GM21390 (cell line): ENCODE measurements around the gene TMTC1.
A peak's percentile ranks its signal among the peaks of the same experiment; 100 is the strongest.

ENCODE experiments used
- ATAC-seq: cut with Tn5 transposase; IDR thresholded peaks from one replicate; pipeline ENCODE4 v1.9.1; 2021; ENCODE audit not compliant: unreplicated experiment

TMTC1 gene

DNA sequence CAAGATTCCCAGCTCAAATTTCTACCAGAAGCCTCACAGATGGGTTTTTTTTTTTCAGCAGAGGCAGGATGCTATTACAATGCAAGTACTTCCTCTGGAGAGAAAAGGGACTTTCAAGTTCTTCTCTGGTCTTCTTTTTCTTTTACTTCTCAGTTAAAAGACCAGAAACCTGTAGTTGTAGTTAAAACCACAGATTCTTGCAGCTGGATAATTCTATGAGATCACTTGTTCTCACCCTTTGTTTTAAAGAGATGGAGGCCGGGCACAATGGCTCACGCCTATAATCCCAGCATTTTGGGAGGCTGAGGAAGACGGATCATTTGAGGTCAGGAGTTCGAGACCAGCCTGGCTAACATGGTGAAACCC, 238.7 kb downstream of the TMTC1 start:
- peak; percentile 89 for ATAC-seq

DNA sequence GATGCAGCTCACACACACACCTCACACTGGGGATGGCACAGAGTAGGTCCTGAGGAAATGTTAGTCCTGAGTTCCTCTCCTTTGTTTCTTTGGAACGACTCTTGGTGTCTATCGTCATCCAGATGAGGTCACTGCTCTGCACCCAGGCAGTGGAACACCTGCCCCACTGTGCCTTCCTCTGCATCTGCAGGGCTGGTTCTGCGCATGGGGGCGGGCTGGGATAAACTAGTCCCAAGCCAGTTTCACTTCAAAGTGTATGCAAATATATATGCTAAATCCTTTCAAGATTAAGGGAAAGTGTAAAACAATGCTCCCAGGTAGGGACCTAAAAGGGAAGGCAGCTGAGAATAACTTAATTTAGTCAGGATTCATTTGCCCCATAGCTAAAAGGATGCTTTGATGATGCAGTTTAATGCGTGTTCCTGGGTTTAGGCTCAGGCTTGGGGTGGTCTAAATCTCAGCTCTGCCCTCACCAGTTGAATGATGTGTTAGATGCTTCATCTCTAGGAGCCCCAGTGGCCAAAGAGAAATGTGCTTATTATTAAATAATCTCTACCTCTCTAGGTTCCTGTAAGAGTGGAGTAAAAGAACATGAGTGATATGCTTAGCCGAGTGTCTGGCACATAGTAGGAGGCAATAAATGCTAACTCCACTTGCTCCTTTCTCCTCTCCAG, 239.2 kb downstream of the TMTC1 start:
- peak; percentile 21 for ATAC-seq

DNA sequence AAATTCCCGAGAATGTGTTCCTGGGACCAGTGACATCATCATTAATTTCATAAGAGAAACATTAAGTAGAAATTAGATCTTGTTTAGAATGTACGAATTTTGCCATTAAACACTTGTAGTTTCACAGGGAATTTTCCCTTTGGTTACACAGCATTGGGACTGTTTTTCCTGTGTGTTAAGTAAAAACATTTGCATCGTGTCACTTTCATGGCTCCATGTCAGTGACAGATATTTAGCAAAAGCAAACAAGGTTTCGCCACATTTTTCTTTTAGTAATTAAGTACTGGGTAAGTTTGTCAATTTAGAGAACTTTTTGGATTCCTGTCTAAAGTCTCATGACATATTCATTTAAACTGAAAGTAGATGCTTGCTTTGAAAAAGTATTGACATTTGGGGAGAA, 240.7 kb downstream of the TMTC1 start:
- ATAC-seq = no peak

DNA sequence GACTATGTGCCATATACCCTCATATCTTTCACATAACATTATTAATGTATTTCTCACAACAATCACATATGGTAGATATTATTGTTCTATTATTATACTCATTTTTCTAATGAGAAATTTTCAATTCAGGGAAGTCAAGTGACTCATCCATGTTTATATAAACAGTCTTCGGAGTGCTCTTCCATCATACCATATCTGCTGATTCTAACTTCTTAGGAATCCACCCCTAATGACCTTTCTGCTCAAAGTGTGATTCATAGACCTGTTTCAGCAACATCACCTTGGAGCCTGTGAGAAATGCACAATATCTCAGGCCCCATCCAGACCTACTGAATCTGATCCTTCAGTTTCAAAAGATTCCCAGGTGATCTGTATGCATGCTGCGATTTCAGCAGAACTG, 246.4 kb downstream of the TMTC1 start:
- no peak for ATAC-seq

DNA sequence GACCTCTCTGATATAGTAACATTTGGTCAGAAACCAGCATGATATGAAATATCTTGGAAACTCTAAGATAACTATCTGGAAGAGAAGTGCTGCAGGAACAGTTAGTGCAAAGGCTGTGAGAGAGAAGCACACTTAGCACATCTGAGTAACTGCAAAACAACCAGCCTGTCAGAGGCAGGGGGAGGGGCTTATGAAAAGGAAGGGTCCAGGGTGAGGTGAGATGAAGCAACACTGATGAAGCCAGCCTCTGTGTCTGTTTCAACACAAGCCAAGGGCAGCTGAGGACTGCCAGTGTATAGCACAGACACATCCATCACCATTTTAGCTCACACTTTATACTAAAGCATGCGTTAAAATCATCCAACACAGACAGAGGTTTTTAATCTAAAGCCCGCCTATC, 248.8 kb downstream of the TMTC1 start:
- no peak for ATAC-seq

DNA sequence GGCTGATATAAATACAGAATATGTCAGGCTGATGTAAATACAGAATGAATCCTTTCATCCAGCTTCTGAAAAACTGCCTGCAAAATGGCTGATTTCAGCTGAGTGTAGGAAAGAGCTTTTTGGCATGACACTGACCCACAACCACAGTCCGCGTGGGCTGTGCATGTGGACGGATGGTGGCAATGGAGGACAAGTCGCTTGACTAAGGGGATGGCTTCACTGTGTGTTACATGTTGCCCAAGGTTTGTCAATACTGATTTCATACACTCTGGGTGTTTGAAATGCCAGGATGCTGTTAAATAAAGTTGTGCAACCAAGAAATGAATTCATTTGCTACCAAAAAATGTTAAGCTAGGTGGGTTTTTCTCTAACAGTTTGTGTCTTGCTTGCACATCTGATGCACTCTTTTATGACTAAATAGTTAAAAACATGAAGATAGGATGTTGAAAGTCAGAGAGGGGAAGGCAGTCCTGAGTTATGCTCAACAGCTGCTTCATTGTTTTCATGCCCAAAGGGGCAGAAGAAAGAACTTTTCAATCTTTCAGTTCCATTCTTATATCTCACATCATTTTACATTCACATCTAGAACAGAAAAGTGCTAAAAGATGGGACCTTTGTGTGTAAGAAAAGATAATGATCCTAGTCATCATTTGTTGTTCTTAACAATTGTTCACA, 249.8 kb downstream of the TMTC1 start:
- no peak for ATAC-seq

DNA sequence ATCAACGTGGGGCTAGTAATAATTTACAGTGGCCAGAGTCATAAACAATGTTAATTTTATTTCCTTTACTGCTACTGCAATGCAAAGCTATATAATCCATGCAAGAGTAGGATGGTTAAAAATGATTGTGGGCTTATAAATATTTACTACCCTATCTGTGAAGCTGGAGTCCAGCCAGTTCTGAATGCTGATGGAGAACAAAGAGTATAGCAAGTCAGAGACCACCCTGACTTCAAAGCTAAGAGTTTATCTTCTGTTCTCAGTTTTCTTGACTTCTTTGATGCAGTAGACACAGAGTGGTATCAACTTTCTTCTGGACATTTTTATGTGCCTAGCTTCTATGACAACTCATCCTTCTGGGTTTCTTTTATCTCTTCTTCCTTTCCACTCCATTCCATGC, 252.3 kb downstream of the TMTC1 start:
- ATAC-seq = no peak

DNA sequence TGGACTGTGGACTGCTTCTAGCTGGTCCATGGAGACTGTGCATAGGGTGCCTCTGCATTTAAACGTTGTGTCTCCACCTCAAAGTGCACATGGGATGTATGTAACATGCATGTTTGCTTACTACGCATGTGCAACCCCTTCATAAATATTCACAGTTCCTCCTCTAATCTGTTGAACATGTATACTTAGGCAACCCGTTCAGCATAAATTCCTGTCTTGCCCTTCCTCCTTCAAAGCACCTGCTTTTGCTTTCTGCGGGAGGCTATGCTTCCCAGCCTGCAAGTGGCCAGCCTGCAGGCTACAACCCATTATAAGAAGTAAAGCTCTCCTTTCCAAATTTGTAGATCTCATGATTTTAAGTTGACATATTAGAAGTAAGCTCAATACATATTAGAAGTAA, 253.3 kb downstream of the TMTC1 start:
- no peak for ATAC-seq

DNA sequence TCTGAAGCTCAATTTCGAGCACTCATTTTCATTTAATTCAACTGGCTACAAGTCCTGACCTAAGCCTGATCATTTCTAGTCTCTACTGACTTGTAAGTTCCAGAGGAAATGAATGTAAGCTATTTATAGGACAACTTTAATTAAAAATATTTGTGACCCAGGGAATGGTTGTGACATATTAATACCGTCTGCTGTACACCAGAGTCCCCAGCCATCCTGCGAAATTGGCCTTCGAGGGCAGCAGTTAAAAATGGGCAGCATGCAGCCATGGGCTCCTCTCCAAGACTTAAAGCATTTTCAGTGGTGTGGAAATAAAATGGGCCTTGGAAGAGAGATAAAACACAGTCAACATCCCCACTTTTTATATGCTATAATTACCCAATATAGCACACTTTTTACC, 255.6 kb downstream of the TMTC1 start:
- no peak for ATAC-seq

DNA sequence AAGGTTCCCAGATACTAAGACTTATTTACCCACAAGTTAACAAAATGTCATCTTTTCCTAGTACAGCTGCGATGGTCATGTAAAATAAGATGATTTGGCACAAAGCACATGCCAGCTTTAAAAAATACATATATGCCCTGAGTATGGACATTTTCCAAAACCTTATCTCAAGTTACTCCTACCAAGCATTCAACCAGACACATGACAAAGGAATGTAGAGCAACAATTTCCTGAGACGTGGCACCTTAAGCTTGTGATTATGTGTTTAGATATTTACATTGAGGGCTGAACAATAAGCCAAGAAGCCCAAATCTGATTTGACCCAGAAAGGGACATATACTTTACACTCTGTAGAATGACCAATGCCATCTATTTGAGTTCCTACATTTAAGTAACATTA, 261.8 kb downstream of the TMTC1 start:
- no peak for ATAC-seq

DNA sequence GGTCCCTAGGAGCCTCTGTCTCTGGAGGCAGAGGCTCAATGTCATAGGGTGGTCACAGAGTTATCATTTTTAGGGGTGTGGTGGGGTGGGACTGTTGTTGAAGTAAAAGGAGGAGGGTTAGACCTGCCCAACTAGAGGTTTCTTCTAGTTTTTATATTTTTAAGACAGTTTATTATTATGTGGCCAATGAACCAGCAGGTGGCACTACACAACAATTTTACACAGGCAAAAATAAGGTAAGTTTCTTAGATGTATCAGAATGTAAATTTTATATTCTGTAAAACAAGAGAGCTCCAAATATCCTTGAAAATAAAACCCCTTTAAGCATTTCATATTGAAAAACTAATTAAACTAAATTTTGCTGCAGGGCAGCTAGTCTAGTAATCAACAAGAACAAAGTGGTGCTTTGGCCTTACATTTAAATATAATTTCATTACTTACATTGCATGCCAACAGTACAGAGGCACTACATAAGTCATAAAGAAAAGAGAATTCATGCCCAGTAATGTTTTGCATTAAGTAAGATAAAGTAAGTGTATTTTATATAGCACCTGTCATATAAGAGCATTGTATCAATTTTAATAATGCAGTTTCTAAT, 264.1 kb downstream of the TMTC1 start:
- peak; percentile 54 for ATAC-seq

DNA sequence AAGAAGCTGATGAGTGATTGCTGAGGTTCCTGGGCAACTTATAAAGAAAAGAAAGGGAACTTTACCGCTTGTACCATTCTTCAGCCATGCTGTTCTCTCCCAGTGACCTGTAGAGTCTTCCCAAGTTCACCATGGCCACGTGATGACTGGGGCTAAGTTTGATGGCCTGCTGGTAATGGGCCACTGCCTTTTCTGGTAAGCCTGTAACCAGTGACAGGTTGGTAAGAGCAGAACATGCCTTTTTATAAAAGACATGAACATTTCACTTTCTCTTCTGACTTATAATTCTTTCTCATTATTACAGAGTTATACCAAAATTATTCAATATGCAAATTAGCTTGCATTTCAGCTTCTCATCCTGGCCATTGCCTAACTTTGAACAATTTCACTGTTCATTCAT, 265.3 kb downstream of the TMTC1 start:
- no peak for ATAC-seq

DNA sequence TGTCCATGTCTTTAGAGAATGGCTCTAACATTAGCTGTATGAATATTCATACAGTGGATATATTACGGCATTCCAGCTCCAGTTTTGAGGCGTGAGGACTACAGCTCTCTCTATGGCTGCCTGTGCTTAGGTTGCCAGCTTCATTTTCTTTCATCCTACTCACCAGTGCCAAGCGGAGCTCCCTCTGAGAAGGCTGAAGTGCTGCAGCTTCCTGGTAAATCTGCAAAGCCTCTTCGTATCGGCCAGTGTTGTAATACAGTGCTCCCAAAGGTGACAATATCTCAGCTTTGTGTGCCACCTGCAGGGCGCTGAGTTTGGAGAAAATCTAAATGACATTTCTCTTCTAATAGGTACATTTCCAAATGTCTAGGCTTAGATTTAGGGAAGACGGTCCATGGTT, 266.5 kb downstream of the TMTC1 start:
- ATAC-seq = no peak

DNA sequence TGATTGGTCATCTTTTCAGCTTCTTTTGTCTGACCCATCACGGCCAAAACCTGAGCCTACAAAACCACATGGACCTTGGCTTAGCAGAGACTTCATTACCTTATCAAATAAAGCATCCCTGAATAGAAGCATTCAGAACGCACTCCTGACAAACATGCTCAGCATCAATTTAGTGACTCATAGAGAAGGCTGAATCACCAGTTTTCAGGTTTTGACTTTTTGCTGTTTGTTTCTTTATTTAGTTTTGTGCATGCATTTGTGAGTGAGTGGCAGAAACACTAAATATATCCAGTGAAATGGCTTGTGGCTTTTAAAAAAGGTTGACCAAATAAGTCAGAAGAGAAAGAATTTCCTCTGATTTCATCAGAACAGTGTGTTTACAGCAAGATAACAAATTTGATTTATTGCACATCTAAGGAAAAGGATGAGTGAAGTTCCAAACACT, 267.3 kb downstream of the TMTC1 start:
- no peak for ATAC-seq

DNA sequence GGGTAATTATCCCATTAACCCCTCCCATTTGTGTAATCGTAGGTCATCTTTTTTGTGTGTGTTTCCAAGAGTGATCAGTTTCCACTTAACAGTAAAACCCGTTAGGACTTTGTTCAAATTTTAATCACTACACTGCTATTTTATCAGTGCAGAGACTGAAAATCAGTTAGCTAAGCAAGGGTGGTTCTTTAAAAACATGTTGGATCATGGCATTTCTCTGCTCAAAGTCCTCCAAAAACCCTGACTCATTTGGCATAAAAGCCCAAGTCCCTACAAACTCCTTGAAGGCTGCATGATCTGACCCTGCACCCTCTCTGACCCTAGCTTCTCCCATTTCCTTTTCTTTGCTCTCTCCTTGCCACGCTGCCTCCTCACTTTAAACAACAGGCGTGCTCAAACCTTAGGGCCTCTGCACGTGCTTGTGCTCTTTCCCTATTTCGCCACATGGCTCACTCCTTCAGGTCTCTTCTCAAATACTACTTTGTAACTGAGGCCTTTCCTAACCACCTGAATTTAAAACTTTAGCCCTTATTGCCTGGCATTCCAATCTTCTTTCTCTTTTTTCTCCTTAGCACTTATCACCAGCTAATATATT, 273.1 kb downstream of the TMTC1 start:
- ATAC-seq = no peak

DNA sequence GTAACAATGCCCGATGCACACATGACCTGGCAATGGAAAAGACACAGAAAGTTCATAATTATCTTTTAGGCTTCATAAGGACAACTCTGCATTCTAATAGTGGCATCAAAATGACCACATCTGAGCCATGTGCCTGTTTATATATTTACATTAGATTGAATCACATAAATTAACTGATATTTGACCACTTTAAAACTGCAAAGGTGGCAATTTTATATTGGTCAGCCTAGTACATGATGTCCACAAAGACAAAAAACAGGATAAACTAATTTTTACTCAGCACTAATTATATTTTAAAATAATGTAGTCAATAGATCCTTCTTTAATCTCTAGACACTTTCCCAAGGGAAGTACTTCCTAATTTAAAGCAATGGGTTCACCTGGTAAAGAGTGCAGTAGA, 274.2 kb downstream of the TMTC1 start:
- no peak for ATAC-seq

DNA sequence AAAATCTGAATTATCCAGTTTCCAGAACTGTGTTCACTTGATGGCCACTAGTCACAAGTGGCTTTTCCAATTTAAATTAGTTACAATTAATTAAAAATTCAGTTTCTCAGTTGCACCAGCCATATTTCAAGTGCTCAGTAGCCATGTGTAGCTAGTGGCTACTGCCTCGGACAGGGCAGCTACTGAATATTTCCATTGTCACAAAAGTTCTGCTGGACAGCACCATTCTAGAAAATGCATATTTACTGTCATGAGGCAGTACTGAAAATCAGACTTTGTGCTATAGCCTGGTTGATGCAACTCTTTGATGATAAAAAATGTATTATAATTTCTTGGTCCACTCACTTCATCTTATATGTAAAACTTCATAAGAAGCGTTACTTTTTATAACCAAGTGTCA, 274.8 kb downstream of the TMTC1 start:
- ATAC-seq = no peak

DNA sequence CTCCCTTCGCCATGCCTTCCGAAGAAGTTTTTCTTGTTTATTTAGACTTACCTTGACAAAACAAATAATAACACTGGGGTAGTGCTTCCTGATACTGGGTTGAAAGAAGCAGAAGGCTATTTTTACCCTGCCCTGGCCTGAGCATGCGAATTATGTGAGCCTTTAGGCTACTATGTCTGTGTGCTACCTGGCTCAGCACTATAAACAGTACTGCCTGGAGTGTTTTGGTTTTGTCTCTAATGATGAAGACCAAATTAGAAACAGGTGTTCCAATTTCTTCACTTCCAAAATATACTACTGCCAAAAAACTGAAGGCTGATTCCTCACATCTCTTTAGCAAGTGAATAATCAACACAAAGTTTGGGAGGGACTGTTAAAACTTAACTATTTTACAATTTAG, 278.6 kb downstream of the TMTC1 start:
- ATAC-seq = peak; percentile 98

DNA sequence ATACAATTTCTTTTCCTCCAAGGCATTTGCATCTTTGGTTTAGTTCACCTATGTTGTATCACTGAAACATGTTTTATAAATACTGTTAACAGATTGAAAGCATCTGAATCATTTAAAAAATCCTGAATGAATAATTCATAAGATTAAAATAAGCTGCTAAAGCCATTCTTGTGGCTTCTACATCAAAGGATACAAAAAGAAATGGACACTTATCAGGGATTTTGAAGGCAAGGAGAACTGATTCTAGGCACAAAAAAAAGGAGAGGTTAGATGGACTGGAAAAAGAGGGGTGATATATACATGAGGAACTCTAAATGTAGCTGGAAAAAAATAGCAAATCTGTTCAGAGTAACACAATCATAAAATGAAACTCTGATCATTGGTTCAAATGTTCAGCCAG, 280.5 kb downstream of the TMTC1 start:
- no peak for ATAC-seq

DNA sequence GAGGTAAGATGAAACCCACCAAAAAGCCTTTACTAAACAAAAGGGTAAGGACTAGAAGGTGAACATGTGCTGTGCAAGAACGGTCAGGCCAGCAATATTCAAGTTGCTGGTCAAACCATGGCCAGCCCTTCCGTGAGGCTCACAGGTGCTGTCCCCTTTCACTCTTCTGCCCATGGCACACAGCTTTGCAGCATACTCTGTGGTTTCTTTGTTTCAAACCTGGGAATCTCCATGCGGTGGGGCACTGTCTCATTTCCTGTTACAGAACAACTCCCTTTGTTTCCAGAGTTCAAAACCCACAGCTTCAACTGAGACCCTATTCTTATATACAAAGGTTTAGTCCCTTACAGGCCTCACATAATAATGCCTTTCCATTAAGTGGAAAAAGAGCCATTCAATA, 284.5 kb downstream of the TMTC1 start:
- ATAC-seq = no peak

DNA sequence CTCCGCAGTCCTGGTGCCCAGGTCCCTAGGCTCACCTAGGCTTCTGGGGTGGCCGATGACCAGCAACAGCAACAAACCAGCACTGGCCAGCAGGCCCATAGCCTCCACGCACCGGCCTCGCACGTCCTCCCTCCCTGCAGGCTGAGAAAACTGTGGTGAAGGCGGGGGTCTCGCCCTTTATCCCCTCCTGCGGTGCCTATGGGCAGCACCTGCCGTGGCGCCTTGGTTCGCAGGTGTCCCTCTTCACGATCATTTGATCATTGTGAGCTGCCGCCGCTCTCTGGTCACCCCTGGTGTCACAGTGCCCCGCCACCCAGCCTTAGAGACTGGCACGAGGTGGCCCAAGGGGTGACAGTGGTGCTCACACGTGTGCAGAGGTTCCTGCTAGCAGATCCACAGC, 286.2 kb downstream of the TMTC1 start, which contains the start of gene OVCH1:
OVCH1 (minus strand) TSS at position 99 of the 400 bp plus-strand sequence; CDS start at position 99, 0 bp downstream.
- ATAC-seq = no peak

DNA sequence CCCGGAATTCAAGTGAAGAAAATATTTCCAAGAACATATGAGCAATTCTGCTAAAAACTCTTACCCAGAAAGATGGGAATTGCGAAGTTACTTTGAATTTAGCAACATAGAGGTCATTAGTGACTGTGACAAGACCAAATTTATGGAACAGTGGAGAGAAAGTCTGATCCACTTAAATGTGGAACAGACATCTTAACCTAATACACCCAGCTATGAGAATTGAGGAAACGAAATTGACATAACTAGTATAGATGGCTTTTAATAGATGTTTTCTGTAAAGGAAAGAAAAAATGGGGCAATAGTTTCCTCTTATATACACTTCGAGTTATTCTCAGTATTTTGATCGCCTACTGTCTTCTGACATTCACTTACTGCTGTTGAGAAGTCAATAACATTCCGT, 290.9 kb downstream of the TMTC1 start:
- ATAC-seq = no peak
